GM12878 (cell line): Measurements from ENCODE around the gene BCR. TPM values are rescaled to one million over a fixed set of nuclear protein-coding genes. Genes with fewer than 3 reads are reported as not detected.

Source experiments
- ATAC-seq: fragments of 200-7000 bp; cut with Tn5 transposase; 3 replicates; pipeline ENCODE4 v1.9.1; 2020; ENCODE audit warnings: mild to moderate bottlenecking, moderate library complexity
- BruUV-seq: library from RNA; stranded (reverse); fragments of 400-500 nt; replicated peaks from 2 replicates; lab custom pipeline; 2021; lab: Mats Ljungman, UMichigan
- CTCF ChIA-PET: fragments of 300-600 bp; sonication (Branson Sonifier 250); formaldehyde crosslinking; extraction: SDS; loops from one replicate; lab custom pipeline; 2021; ENCODE audit warnings: inconsistent platforms; lab: Yijun Ruan, JAX
- POLR2A ChIA-PET: fragments of 350-600 bp; formaldehyde crosslinking; extraction: SDS; loops from one replicate; lab custom pipeline; 2021; ENCODE audit warnings: inconsistent platforms; lab: Charles Lee
- RAD21 ChIA-PET: fragments of 300-600 bp; sonication (Branson Sonifier 250); formaldehyde crosslinking; loops from one replicate; lab custom pipeline; 2023; ENCODE audit warnings: antibody characterized with exemption; ENCODE audit not compliant: unreplicated experiment; lab: Charles Lee
- SMC1A ChIA-PET: fragments of 300-600 bp; sonication (Branson Sonifier 250); formaldehyde crosslinking; loops from one replicate; lab custom pipeline; 2023; ENCODE audit not compliant: unreplicated experiment, uncharacterized antibody; lab: Charles Lee
- DNase-seq: peaks from one replicate; pipeline ENCODE4 v3.0.0-alpha.2; 2011; ENCODE audit warnings: low read depth, low spot score
- FAIRE-seq: peaks from 3 replicates; lab custom pipeline; 2011; peaks lifted over from hg19 to GRCh38; lab: Jason Lieb, UNC
- H2AFZ ChIP-seq: 2 replicates; pipeline ENCODE4 v1.6.0; 2011; ENCODE audit warnings: low read depth, low read length, control low read depth; ENCODE audit not compliant: control insufficient read depth
- H3K27ac ChIP-seq: 2 replicates; pipeline ENCODE4 v1.5.1; 2011; ENCODE audit warnings: control low read depth; ENCODE audit not compliant: control insufficient read depth, insufficient read depth
- H3K27me3 ChIP-seq, 2 experiments: replicated peaks in 1 of 2; 2 replicates each; pipeline versions ENCODE4 v1.6.0 to v1.6.1; 2011; ENCODE audit warnings: low read length in 1 of 2; ENCODE audit not compliant: control insufficient read depth in 2 of 2, insufficient read depth in 2 of 2
- H3K36me3 ChIP-seq, 2 experiments: 2 replicates each; pipeline ENCODE4 v1.5.1; 2011; ENCODE audit warnings: low read length in 1 of 2; ENCODE audit not compliant: control insufficient read depth in 2 of 2, insufficient read depth in 2 of 2
- H3K4me1 ChIP-seq: 2 replicates; pipeline ENCODE4 v1.6.1; 2011; ENCODE audit warnings: mild to moderate bottlenecking, low read length, moderate library complexity, mixed read lengths; ENCODE audit not compliant: control insufficient read depth, insufficient read depth
- H3K4me2 ChIP-seq: 2 replicates; pipeline ENCODE4 v1.6.0; 2011; ENCODE audit warnings: control low read depth; ENCODE audit not compliant: control insufficient read depth, insufficient read depth
- H3K4me3 ChIP-seq: fragments of 200-600 bp; sonication (generic); 2 replicates; pipeline ENCODE4 v1.5.1; 2016
- H3K79me2 ChIP-seq: 2 replicates; pipeline ENCODE4 v1.6.0; 2011; ENCODE audit warnings: low read length; ENCODE audit not compliant: control insufficient read depth, insufficient read depth
- H3K9ac ChIP-seq: 2 replicates; pipeline ENCODE4 v1.8.0; 2011; ENCODE audit warnings: low read length, control low read depth, mixed read lengths; ENCODE audit not compliant: control insufficient read depth, insufficient read depth
- H3K9me3 ChIP-seq: replicated peaks from 3 replicates; pipeline ENCODE4 v1.5.1; 2011; ENCODE audit warnings: mild to moderate bottlenecking, low read length; ENCODE audit not compliant: control insufficient read depth, insufficient read depth
- H4K20me1 ChIP-seq: 2 replicates; pipeline ENCODE4 v1.6.0; 2011; ENCODE audit not compliant: control insufficient read depth, insufficient read depth
- CEBPZ ChIP-seq: fragments of 150-350 bp; IDR thresholded peaks from 2 replicates; pipeline ENCODE4 v1.6.1; 2016; ENCODE audit warnings: low read depth, low read length
- HDAC6 ChIP-seq: fragments of 200-600 bp; sonication (generic); IDR thresholded peaks from one replicate; pipeline ENCODE4 v1.8.0; 2017; ENCODE audit warnings: antibody characterized with exemption; ENCODE audit not compliant: unreplicated experiment
- NBN ChIP-seq: fragments of 450-650 bp; IDR thresholded peaks from 2 replicates; pipeline ENCODE4 v1.6.1; 2016
- RAD21 ChIP-seq: IDR thresholded peaks from 2 replicates; pipeline ENCODE4 v1.6.1; 2011; ENCODE audit warnings: mild to moderate bottlenecking, low read depth, low read length, moderate library complexity; ENCODE audit not compliant: insufficient read depth
- RB1 ChIP-seq: fragments of 450-650 bp; formaldehyde crosslinking; IDR thresholded peaks from 2 replicates; pipeline ENCODE4 v1.6.1; 2017; ENCODE audit warnings: mild to moderate bottlenecking, borderline replicate concordance
- SIN3A ChIP-seq: IDR thresholded peaks from 2 replicates; pipeline ENCODE4 v1.6.1; 2012; ENCODE audit warnings: low read depth, low read length, improper control_type of control experiment
- SPI1 ChIP-seq: IDR thresholded peaks from 2 replicates; pipeline ENCODE4 v1.6.1; 2011; ENCODE audit warnings: low read depth, mild to moderate bottlenecking, low read length, moderate library complexity, borderline replicate concordance; ENCODE audit not compliant: insufficient read depth
- WGBS: methylation state at CpG from one replicate; pipeline ENCODE4 v1.1.6; 2016; ENCODE audit warnings: low lambda C conversion rate; ENCODE audit not compliant: insufficient replicate concordance, insufficient coverage; ENCODE audit errors: missing lambda C conversion rate; 5-methylcytosine and 5-hydroxymethylcytosine counted together
- in situ Hi-C: fragments of 300-500 bp; cut with MboI; formaldehyde crosslinking; loops from 9 replicates; pipeline ENCODE4 v1.14.3; 2018; ENCODE audit warnings: mixed read lengths
- intact Hi-C: fragments of 100-400 bp; cut with micrococcal nuclease; formaldehyde crosslinking; loops from one replicate; pipeline ENCODE4 v1.14.2; 2022; ENCODE audit not compliant: unreplicated experiment
- polyA plus RNA-seq, 11 experiments: library from polyadenylated mRNA; depleted of rRNA in 4 of 11; unstranded in 6 of 11; stranded (reverse) in 5 of 11; fragments of >200 nt; fragmentation: Nextera tagmentation in 4 of 11; fragmentation: Illumina TruSeq in 1 of 11; extraction: Ambion mirVana in 4 of 11; extraction: Trizol in 1 of 11; gene quantifications; 1 replicate in 1 of 11; 2 replicates in 10 of 11; pipeline versions ENCODE4 v1.2.1 to v1.2.3, GENCODE V29; 2011 to 2016; ENCODE audit warnings: inconsistent platforms in 2 of 11, missing spikeins in 2 of 11, low read depth in 1 of 11
- total RNA-seq, 4 experiments: library from RNA; depleted of rRNA in 3 of 4; stranded (reverse); fragments of >200 nt in 3 of 4; fragmentation: Illumina TruSeq in 1 of 4; extraction: Trizol in 1 of 4; gene quantifications; 2 replicates each; pipeline versions ENCODE4 v1.2.1 to v1.2.3, GENCODE V29; 2013 to 2021

The BCR gene
- total and polyA plus RNA-seq, 10 of the 15 experiments (the other 5 are each of a cell fraction or from before 2014, with no cell fraction given) = 1.7 to 64.7 (median 18.4) TPM

- H2AFZ ChIP-seq = no peak overlapping the region
- no peak overlapping the region for H3K27ac ChIP-seq
- peaks cover 4 to 24% of the 10 kb centered on the region in 2 experiments; a peak in 3 of 4 replicates for H3K36me3 ChIP-seq
- H3K4me1 ChIP-seq = peaks cover 11% of the 10 kb centered on the region
- DNase-seq = no peak
- CTCF ChIA-PET = interaction anchor here (0.7 to 5.3 kb wide), 33 partner anchors 11 to 323 kb away, joined by 3 to 209 read pairs (median 6); partner anchors contain the start of genes BCR and RSPH14
- H3K4me3 ChIP-seq = no peak overlapping the region
- WGBS = 55% methylated on average over 15 of the region's 16 CpGs
- H3K9me3 ChIP-seq = no peaks in the 10 kb centered on the region
- TF ChIP-seq SIN3A (no peak), RB1 (0 out of 2 replicates have a peak, but pooled peaks have one; percentile 1), CEBPZ (no peak), RAD21 (no peak), SPI1 (no peak), NBN (no peak), HDAC6 (no peak)
- TF ChIP-seq, all 136 proteins: peak for 1
- intact Hi-C loops = no loop called here
- FAIRE-seq (no peak), ATAC-seq (no peak)
- BruUV-seq = no TSS peak
- Histone ChIP-seq H3K27me3 (no peaks in the 10 kb centered on the region), H3K9ac (no peak overlapping the region), H3K79me2 (no peaks in the 10 kb centered on the region), H3K4me2 (0 out of 2 replicates have a peak overlapping the region, but pooled peaks have one; percentile 28), H4K20me1 (no peaks in the 10 kb centered on the region)
- RAD21 ChIA-PET = interaction anchor here (0.7 to 6.0 kb wide), 26 partner anchors 8 to 1098 kb away, joined by 3 to 167 read pairs (median 4); partner anchors contain the start of genes BCR and RAB36
- SMC1A ChIA-PET = interaction anchor here (0.7 to 3.1 kb wide), 25 partner anchors 8 to 326 kb away, joined by 3 to 57 read pairs (median 4); partner anchors contain the start of genes BCR and RAB36
- in situ Hi-C loops = loop anchor here (5.0 to 25.0 kb wide), 2 partner anchors 315 to 470 kb away; no protein-coding TSS in a partner anchor
- POLR2A ChIA-PET = interaction anchor here (0.6 to 1.1 kb wide), 3 partner anchors 98 to 138 kb away, joined by 3 to 4 read pairs (median 4); no protein-coding TSS in a partner anchor
Measured at GRCh38 chr22:23282089-23282501, 101.8 kb downstream of the BCR start.
